ENCODE results near the gene PAIP1. TPM values are rescaled to one million over a fixed set of nuclear protein-coding genes. Genes with fewer than 3 reads are reported as not detected.

The PAIP1 gene
- total and polyA plus RNA-seq, 7 donors: 37.9 to 123 (median 89.9) TPM

GRCh38 chr5:43571237-43571636 is 14.4 kb upstream of the PAIP1 start:
- intact Hi-C loops (cut with DNase I): no loop called here
- TF ChIP-seq POLR2A (IDR thresholded peaks at IDR 0.05) (no peak), POLR2AphosphoS5 (IDR thresholded peaks at IDR 0.05) (peak in 1 of 4 donors; percentile 11)
- DNase-seq: no peak
- Histone ChIP-seq H3K27ac (peak overlapping the region; percentile 76 to 84 (median 76)), H3K36me3 (no peaks in the 10 kb centered on the region), H3K4me1 (peaks cover 0 to 27% (median 24%) of the 10 kb centered on the region in 4 donors), H3K9me3 (no peaks in the 10 kb centered on the region), H3K4me3 (peak overlapping the region; percentile 5 to 40 (median 36)), H3K27me3 (no peaks in the 10 kb centered on the region)
- WGBS, 2 donors: 73 to 88% methylated on average over 5 of the region's 5 CpGs

GRCh38 chr5:43570450-43571158 is 13.7 kb upstream of the PAIP1 start:
- Histone ChIP-seq H3K4me3 (peak overlapping the region in 2 of 4 donors; percentile 40), H3K9me3 (no peaks in the 10 kb centered on the region), H3K4me1 (peaks cover 0 to 27% (median 24%) of the 10 kb centered on the region in 4 donors), H3K27ac (peak overlapping the region; percentile 76 to 84 (median 76)), H3K36me3 (no peaks in the 10 kb centered on the region), H3K27me3 (no peaks in the 10 kb centered on the region)
- intact Hi-C loops (cut with DNase I): no loop called here
- 91 to 92% methylated on average over 8 of the region's 8 CpGs for WGBS, 2 donors
- DNase-seq: no peak
- TF ChIP-seq POLR2AphosphoS5 (IDR thresholded peaks at IDR 0.05): no peak
- no peak for TF ChIP-seq CTCF (IDR thresholded peaks at IDR 0.05)
- TF ChIP-seq EP300 (IDR thresholded peaks at IDR 0.05): no peak
- no peak for TF ChIP-seq POLR2A (IDR thresholded peaks at IDR 0.05)

- intact Hi-C loops (cut with DNase I): no loop called here
These were observed 12.4 kb upstream of the PAIP1 start for GRCh38 chr5:43569236-43569746.

GRCh38 chr5:43567967-43568366 is 11.1 kb upstream of the PAIP1 start:
- Histone ChIP-seq H3K36me3 (no peaks in the 10 kb centered on the region), H3K27ac (no peak overlapping the region), H3K9me3 (no peaks in the 10 kb centered on the region), H3K27me3 (no peaks in the 10 kb centered on the region), H3K4me3 (no peak overlapping the region), H3K4me1 (peaks cover 0 to 42% (median 31%) of the 10 kb centered on the region in 4 donors)
- DNase-seq: no peak
- WGBS, 2 donors: 83 to 84% methylated on average over 3 of the region's 3 CpGs
- intact Hi-C loops (cut with DNase I): no loop called here
- TF ChIP-seq POLR2AphosphoS5 (IDR thresholded peaks at IDR 0.05) (no peak), EP300 (IDR thresholded peaks at IDR 0.05) (no peak), POLR2A (IDR thresholded peaks at IDR 0.05) (no peak), CTCF (IDR thresholded peaks at IDR 0.05) (no peak)

More at GRCh38 chr5:43569236-43569746, 12.4 kb upstream of the PAIP1 start:
- no peaks in the 10 kb centered on the region for H3K9me3 ChIP-seq
- no peak for TF ChIP-seq POLR2AphosphoS5 (IDR thresholded peaks at IDR 0.05)
- TF ChIP-seq POLR2A (IDR thresholded peaks at IDR 0.05): no peak
- no peak for TF ChIP-seq CTCF (IDR thresholded peaks at IDR 0.05)
- TF ChIP-seq EP300 (IDR thresholded peaks at IDR 0.05): no peak
- no peaks in the 10 kb centered on the region for H3K36me3 ChIP-seq
- 72 to 86% methylated on average over 4 of the region's 4 CpGs for WGBS, 2 donors
- peaks cover 0 to 30% (median 25%) of the 10 kb centered on the region in 4 donors for H3K4me1 ChIP-seq
- no peak for DNase-seq
- H3K27ac ChIP-seq: no peak overlapping the region
- H3K4me3 ChIP-seq: no peak overlapping the region
- H3K27me3 ChIP-seq: no peaks in the 10 kb centered on the region

- Histone ChIP-seq H3K27ac (no peak overlapping the region), H3K36me3 (no peaks in the 10 kb centered on the region), H3K9me3 (no peaks in the 10 kb centered on the region), H3K27me3 (no peaks in the 10 kb centered on the region), H3K4me1 (peaks cover 0 to 31% (median 15%) of the 10 kb centered on the region in 4 donors), H3K4me3 (no peak overlapping the region)
- WGBS, 2 donors: 88% methylated on average over 5 of the region's 5 CpGs
- DNase-seq: no peak
- intact Hi-C loops (cut with DNase I): no loop called here
- TF ChIP-seq POLR2A (IDR thresholded peaks at IDR 0.05): no peak
- TF ChIP-seq POLR2AphosphoS5 (IDR thresholded peaks at IDR 0.05): no peak
- TF ChIP-seq CTCF (IDR thresholded peaks at IDR 0.05): no peak
- no peak for TF ChIP-seq EP300 (IDR thresholded peaks at IDR 0.05)
These were observed 8.2 kb upstream of the PAIP1 start for GRCh38 chr5:43565043-43565442.

Measured in sigmoid colon (tissue), 7 donors.